ENCODE measurements around the gene TAF5L. TPM values are rescaled to one million over a fixed set of nuclear protein-coding genes. Genes with fewer than 3 reads are reported as not detected.

Gene TAF5L
- total RNA-seq, 1 donor from 2014 or later = 22.1 TPM

GRCh38 chr1:229582715-229583114 lies 43.2 kb downstream of the TAF5L start:
- intact Hi-C loops (cut with DNase I) = no loop called here

DNA sequence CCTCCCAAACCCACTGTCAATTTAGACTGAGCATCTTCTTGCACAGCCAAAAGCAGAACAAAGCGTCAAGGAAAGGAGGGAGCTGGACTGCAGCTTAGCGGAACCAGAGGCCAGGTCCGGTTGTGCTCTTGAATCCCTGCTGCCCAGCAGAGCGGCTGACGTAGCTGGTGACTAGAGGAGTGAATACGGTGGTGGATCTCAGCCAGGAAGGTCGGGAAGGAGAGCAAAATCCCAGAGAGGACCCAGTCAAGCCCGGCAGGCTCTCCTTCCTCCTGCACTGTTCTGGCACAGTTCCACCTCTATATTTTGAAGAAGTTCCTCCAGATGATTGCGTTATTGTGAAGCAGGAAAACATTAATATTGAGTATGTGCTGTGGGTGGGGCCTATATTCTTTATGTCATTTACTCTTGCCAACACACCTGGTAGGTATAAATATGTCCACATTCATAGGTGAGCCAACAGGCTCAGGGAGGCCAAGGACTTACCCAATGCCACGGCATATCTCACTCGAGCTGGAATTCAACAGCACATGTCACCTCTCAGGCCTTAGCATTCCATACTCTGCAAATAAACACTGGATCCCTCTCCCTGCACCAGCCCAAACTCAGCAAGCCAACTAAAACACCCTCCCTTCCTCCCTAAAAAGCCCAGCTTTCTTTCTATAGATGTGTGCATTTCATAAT lies 43.8 kb downstream of the TAF5L start:
- no peaks in the 10 kb centered on the region for H3K36me3 ChIP-seq
- DNase-seq = no peak
- H3K27me3 ChIP-seq = no peaks in the 10 kb centered on the region
- no peak for TF ChIP-seq CTCF (IDR thresholded peaks at IDR 0.05)
- H3K4me1 ChIP-seq = peaks cover 27% of the 10 kb centered on the region
- intact Hi-C loops (cut with DNase I) = no loop called here
- peak; percentile 82 for ATAC-seq
- no peak overlapping the region for H3K4me3 ChIP-seq
- no peak overlapping the region for H3K27ac ChIP-seq
- no peaks in the 10 kb centered on the region for H3K9me3 ChIP-seq

More at GRCh38 chr1:229582715-229583114, 43.2 kb downstream of the TAF5L start:
- Histone ChIP-seq H3K4me3 (no peak overlapping the region), H3K27me3 (no peaks in the 10 kb centered on the region), H3K27ac (no peak overlapping the region), H3K36me3 (no peaks in the 10 kb centered on the region), H3K4me1 (peaks cover 27% of the 10 kb centered on the region), H3K9me3 (no peaks in the 10 kb centered on the region)
- no peak for ATAC-seq
- DNase-seq = no peak
- TF ChIP-seq CTCF (IDR thresholded peaks at IDR 0.05) = no peak

- ATAC-seq = no peak
These were observed 44.4 kb downstream of the TAF5L start for GRCh38 chr1:229581485-229581884.

DNA sequence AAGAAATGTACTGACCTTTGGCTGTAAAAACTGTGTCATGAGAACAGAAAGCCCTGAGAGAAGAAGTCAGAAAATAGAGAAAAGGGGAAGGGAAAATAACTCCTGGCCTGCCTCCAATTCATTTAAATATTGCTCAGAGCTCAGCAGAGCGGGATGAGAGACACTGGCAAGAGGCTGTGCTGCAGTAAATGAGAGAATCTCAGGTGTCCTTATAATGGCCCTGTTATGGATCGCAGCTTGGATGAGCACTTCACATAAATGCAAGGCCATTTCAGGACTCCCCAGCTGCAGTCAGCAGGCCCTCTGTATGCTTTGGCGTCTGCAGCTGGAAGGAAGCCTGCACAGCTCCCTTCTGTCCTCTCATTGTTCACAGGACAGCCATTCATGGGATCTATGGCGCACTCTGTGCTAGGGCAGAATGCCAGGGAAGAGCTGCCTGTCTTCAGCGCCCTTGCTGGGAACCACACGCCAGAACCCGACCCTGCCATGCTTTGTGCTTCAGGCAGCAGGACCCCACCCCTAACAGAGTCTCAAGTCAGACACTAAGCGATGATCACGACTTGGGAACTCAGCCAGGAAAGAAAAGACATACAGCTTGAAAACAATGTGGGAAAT lies 46.8 kb downstream of the TAF5L start:
- Histone ChIP-seq H3K4me1 (peaks cover 27% of the 10 kb centered on the region), H3K4me3 (no peak overlapping the region), H3K36me3 (no peaks in the 10 kb centered on the region), H3K27ac (peak overlapping the region; percentile 37), H3K9me3 (no peaks in the 10 kb centered on the region), H3K27me3 (no peaks in the 10 kb centered on the region)
- DNase-seq = no peak
- intact Hi-C loops (cut with DNase I) = no loop called here
- no peak for TF ChIP-seq CTCF (IDR thresholded peaks at IDR 0.05)
- peak; percentile 78 for ATAC-seq

More at GRCh38 chr1:229581485-229581884, 44.4 kb downstream of the TAF5L start:
- Histone ChIP-seq H3K36me3 (no peaks in the 10 kb centered on the region), H3K9me3 (no peaks in the 10 kb centered on the region), H3K4me3 (no peak overlapping the region), H3K27ac (no peak overlapping the region), H3K27me3 (no peaks in the 10 kb centered on the region), H3K4me1 (peaks cover 27% of the 10 kb centered on the region)
- DNase-seq = no peak
- no peak for TF ChIP-seq CTCF (IDR thresholded peaks at IDR 0.05)
- intact Hi-C loops (cut with DNase I) = no loop called here

- Histone ChIP-seq H3K27ac (peak overlapping the region; percentile 37), H3K4me1 (peaks cover 27% of the 10 kb centered on the region), H3K36me3 (no peaks in the 10 kb centered on the region), H3K27me3 (no peaks in the 10 kb centered on the region), H3K4me3 (no peak overlapping the region), H3K9me3 (no peaks in the 10 kb centered on the region)
- DNase-seq = no peak
- ATAC-seq = no peak
- intact Hi-C loops (cut with DNase I) = no loop called here
- TF ChIP-seq CTCF (IDR thresholded peaks at IDR 0.05) = no peak
These were observed 47.5 kb downstream of the TAF5L start for GRCh38 chr1:229578168-229579058.
